ENCODE results near the gene MYPN.
A peak's percentile ranks its signal among the peaks of the same experiment; 100 is the strongest.

Gene MYPN

DNA sequence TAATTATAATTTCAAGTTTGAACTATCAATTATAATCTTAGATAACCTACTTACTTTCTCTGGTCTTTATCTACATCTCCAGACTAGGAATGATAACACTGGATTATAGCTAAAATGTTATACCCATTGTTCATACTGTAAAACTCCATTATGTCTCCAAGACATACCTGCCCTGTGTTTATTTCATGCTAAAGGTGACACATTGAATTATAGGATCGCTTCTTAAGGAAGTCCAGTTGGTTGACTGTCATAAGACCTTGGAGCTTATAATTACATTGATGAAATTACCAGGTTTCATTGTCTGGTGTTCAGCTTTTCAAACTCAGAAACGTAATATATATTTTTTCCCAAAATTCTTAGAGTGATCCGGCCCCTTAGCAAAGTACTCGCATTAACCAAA is 18.7 kb upstream of the MYPN start:
- no peak for DNase-seq (ENCODE audit: low spot score)

DNA sequence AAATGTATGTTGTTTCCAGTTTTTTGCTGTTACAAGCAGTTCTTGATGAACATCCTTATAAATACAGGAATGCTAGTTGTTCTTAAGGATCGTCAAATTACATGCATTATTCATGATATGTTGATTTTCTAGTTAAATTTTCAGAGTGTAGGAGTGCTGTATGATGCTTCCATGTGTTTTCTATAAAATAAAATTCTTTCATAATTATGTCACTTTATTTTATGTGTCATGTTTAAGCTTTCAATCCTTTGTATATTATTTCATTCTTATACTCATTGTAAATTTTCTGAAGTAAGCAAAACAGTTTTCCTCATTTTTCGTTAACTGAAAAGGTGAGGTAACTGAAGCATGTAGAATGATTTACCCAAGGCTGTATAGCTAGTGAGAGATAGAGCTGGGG is 16.8 kb upstream of the MYPN start:
- no peak for DNase-seq (ENCODE audit: low spot score)

DNA sequence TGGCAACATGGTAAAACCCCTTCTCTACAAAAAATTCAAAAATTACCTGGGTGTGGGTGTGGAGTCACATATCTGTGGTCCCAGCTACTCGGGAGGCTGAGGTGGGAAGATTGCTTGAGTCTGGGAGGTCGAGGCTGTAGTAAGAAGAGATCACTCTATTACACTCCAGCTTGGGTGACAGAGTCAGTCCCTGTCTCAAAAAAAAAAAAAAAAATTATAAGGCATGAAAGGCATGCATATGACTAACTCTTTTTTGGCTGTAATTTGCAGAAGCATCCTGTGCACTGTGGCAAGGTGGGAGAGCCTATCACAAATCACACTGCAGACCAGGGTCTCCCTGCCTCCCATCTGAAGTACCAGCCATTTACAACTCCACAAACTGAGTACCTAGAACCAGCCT is 14.1 kb upstream of the MYPN start:
- DNase-seq (ENCODE audit: low spot score) = no peak

DNA sequence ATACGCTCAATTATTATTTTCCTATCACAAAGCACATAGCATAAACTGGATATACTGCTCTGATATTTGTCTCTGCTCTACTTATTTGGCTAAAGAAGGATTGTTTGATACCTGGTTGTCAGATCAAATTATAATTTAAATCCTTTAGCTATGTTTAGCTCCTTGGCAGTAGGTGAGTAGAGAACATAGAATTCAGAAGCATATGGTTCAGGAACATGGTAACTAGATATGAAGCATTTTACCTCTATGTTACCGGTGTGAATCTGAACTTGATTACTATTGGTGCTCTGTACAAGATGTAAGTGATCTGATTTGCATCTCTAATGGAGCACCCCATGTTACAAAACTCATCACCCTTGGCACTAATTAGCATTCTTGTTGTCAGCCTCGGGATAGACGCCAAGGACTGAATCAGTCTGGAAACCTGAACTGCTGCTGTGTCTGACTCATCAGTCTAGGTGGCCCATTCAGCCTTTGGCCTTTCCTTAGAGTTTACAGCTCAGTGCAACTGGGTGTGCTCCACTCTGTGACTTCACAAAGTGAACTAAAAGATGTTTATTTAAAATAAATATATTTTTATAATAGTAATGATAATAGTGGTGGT is 12.3 kb upstream of the MYPN start:
- DNase-seq (ENCODE audit: low spot score) = no peak

DNA sequence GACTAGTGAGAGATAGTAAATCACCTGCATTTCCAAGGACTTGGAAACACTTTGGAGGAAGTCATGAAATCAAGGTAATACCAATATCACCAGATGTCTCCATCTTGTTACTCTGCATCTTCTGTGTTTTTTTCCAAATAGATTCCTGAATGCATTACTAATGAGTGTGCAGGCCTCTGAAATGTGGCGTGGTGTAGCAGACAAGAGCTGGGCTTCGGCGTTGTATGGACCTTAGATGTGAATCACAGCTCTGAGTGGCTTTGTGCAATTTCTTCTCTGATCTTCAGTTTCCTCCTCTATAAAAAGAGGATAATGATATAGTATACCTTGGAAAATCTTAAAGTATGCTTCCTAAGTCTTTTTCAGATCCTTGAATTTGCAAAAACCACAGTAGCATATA is 9.6 kb upstream of the MYPN start:
- DNase-seq (ENCODE audit: low spot score) = no peak

DNA sequence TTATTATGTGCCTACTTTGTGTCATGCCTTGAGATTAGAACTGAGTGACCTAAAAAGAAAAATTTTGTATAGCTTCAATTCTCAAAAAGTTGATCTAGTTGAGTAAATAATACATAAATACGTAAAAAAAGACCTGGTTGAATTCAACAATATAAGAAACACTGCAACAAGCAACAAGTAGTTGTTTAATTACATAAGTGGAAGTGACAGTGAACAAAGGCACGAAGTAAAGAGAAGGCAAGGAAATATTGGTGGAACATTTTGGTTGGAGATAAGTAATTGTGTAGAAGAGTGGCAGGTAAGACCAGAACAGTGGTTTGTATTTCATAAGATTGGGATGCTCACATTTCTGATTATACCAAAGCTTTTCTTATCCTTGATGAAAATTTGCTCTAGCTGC is 8.2 kb upstream of the MYPN start:
- no peak for DNase-seq (ENCODE audit: low spot score)

GRCh38 chr10:68103261-68103878 is 5.9 kb upstream of the MYPN start:
- DNase-seq (ENCODE audit: low spot score) = no peak

DNA sequence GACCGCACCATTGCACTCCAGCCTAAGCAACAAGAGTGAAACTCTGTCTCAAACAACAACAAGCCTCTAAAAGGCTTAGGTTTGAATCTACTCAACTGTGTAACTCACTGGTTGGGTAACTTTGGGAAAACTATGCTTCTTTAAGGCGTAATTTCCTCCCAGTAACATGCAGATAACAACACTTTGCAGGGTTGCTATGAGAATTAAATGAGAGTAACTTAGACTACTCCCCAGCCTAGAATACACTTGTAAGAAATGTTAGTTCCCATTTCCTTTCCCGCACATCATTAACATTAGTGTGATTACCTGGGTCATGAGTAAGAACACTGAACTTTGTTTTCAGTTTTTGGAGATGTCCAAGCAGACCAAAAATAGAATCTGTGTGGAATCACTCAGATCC is 5.4 kb upstream of the MYPN start:
- DNase-seq (ENCODE audit: low spot score) = no peak

GRCh38 chr10:68105820-68106219 is 3.5 kb upstream of the MYPN start:
- DNase-seq (ENCODE audit: low spot score) = peak; percentile 7

- DNase-seq (ENCODE audit: low spot score) = no peak
Measured at GRCh38 chr10:68106656-68107055, 2.6 kb upstream of the MYPN start.

GRCh38 chr10:68107651-68108050 is 1.6 kb upstream of the MYPN start:
- no peak for DNase-seq (ENCODE audit: low spot score)

- DNase-seq (ENCODE audit: low spot score) = no peak
Measured at GRCh38 chr10:68108051-68108450, 1.2 kb upstream of the MYPN start.

GRCh38 chr10:68108653-68109052 is 635 bp upstream of the MYPN start:
- DNase-seq (ENCODE audit: low spot score) = no peak

DNA sequence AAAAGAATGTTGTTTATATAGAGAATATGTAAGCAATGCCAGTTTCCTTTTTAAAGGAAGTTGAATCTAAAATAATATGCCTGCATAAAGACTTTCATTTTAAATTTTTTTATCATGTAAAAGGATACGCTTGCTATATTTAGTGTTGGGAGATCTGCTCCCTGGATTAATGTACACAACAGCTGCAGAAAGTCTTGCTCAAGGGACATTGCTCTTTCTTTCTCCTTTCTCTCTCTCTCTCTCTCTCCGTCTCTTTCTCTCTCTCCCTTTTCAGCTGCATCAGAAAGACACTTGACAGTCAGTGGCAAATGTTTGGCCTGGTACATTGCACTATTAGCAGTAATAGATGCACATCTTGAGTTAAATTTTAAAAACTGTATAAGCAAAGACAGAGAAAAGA is 739 bp downstream of the MYPN start:
- no peak for DNase-seq (ENCODE audit: low spot score)

DNA sequence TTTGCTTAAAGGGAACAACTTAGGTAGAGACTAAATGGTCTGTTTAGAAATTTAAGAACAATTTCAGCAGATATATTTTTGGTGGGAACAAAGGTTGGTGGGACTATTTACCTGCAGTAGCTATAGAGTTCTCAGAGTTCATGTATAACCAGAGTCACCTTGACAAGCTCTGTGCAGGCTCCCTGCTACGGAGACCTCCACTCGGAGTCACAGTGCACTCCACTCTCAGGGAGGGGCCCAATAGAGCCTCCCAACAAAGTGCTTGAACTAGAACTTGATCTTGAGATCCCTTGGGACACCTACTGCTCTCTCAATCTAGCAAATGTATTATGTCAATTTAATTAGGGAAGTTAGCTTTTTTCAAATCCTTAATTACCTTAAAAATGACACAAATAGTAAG is 2.3 kb downstream of the MYPN start:
- DNase-seq (ENCODE audit: low spot score) = no peak

DNA sequence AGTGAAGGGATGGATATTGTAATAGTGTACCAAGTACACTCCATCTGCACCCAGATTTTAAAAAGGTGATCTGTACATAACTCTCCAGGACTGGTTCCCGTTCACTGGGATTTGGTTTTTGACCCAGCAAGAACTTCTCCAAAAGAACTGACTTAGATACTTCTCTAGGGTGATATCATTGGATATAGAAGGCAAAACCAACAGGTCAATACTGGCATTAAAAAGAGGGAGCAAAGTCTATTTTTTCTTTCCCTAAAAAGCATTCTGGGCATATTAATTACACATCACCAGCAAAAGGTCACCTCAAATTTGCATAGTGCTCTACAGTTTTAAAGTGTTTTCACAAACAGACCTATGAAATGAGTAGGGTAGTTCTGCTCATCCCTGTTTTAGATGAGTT is 3.5 kb downstream of the MYPN start:
- DNase-seq (ENCODE audit: low spot score) = no peak

DNA sequence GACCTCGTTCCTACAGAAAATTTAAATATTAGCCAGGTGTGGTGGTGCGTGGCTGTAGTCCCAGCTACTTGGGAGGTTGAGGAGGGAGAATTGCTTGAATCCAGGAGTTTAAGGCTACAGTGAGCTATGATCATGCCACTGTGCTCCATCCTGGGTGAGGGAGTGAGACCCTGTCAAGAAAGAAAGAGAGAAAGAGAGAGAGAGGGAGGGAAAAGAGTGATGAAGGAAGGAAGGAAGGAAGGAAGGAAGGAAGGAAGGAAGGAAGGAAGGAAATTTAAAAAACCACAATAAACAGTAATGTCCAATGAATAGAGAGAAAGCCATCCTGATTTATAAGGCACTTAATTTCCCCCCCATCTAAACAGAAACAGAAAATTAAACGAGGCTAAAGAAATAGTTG is 9.4 kb downstream of the MYPN start:
- DNase-seq (ENCODE audit: low spot score) = no peak

GRCh38 chr10:68121020-68121743 is 11.9 kb downstream of the MYPN start:
- DNase-seq (ENCODE audit: low spot score) = no peak

DNA sequence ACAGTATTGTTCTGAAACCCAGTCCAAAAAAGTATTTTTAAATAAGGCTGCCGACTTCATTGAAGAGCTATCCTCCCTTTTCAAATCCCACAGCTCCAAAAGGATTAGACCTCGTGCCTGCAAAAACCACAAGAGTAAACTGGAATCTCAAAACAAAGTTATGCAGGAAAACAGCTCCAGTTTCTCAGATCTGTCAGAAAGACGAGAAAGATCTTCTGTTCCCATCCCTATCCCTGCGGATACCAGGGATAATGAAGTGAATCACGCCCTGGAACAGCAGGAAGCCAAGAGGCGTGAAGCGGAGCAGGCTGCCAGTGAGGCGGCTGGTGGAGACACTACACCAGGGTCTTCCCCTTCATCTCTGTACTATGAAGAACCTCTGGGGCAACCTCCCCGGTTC is 12.6 kb downstream of the MYPN start:
- no peak for DNase-seq (ENCODE audit: low spot score)

DNA sequence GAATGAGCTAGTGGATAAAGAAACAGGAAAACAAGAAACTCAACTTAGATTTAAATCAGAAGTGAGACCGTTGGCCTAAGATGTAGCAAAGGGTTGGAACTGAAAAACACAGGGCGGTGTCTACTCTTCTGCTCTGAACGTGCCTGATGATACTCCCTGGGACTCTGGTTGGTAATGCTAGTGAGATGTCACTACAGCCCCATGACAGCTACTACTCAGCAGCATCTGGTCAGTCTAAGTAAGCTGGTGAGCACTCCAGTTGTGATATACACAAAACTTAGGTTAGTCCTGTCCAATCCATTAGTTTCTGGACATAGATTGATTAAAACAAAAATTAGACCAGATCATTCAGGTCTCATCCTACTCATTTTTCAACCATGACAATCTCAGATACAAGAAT is 15.4 kb downstream of the MYPN start:
- DNase-seq (ENCODE audit: low spot score) = no peak

DNA sequence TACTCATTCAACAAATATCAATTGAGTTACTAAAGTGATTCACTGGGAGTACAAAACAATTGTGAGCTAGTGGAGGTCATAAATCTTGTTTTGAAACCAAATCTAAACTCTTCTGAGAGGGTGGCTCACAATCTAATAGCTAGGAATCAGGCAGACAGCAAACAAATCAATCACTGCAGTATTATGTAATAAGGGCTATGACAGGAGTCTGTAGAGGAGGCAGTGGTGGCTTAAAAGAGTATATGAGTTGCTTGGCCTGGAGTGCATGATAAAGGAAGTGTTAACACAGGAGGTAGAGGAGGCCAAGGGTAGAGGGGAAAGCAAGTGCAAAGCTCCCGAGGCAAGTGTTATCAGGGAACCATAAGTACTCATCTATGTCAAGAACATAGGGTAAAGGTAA is 16.5 kb downstream of the MYPN start:
- DNase-seq (ENCODE audit: low spot score) = no peak

GRCh38 chr10:68128015-68128414 is 18.7 kb downstream of the MYPN start:
- DNase-seq (ENCODE audit: low spot score) = no peak

- DNase-seq (ENCODE audit: low spot score) = no peak
Measured at GRCh38 chr10:68132391-68132790, 23.1 kb downstream of the MYPN start.

DNA sequence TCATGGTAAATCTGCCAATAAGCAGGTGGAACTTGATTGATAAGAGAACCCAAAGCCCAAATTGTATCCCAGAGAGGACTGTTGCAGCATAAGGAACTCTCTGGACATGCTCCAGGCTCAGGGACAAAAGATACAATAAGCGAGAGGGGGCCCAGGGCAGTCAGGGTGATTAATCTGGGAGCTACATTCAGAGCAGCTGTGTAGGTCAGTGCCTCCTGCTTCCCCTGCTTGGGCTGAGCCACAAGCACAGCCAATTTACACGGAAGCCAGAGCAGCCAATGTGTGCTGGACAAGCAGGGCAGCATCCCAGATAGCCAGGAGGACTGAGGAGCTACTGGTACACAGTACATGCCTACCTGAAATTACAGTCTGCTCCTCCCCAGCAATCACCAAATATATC is 24.2 kb downstream of the MYPN start:
- DNase-seq (ENCODE audit: low spot score) = no peak

Data from activated CD4-positive, alpha-beta T cell treated with anti-CD3 and anti-CD28 coated beads, Interleukin-2, Interleukin-4, amounts not matched to agents 100 ng/mL and 50 ng/mL, durations not matched to agents 16 hours and 8 hours (primary cell).